ENCODE measurements around the gene MRPL37. TPM values are rescaled to one million over a fixed set of nuclear protein-coding genes. Genes with fewer than 3 reads are reported as not detected.
A peak's percentile ranks its signal among the peaks of the same experiment; 100 is the strongest.

The MRPL37 gene
- total RNA-seq, 1 donor from 2014 or later: 96.2 TPM

DNA sequence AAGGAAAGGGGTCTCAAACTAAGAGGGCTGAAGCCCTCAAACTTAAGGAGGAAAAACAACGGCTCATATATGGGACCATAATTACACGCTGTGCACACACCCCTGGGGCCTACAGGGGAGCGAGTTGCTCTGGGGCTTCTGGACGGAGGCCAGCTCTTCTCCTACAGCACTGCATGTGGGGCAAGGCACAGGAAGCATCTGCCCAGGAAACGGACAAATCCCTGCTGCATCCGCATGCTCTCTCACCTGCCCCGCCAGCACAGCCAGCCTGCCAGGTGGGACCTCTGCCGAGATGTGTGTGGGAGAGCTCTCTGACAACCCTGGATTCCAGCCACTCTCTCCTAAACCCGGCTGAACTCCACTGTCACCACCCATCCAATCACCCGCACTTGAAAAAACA lies 54.1 kb downstream of the MRPL37 start:
- Mint-ChIP-seq H3K4me3 (no peak overlapping the region), H3K9me3 (no peaks in the 10 kb centered on the region), H3K27ac (ENCODE audit: unreplicated experiment) (peak overlapping the region; percentile 94), H3K4me1 (peaks cover 39% of the 10 kb centered on the region), H3K27me3 (ENCODE audit: low read depth) (no peaks in the 10 kb centered on the region), H3K36me3 (ENCODE audit: low read depth) (peaks cover 3% of the 10 kb centered on the region)
- TF ChIP-seq, protein P1, sequence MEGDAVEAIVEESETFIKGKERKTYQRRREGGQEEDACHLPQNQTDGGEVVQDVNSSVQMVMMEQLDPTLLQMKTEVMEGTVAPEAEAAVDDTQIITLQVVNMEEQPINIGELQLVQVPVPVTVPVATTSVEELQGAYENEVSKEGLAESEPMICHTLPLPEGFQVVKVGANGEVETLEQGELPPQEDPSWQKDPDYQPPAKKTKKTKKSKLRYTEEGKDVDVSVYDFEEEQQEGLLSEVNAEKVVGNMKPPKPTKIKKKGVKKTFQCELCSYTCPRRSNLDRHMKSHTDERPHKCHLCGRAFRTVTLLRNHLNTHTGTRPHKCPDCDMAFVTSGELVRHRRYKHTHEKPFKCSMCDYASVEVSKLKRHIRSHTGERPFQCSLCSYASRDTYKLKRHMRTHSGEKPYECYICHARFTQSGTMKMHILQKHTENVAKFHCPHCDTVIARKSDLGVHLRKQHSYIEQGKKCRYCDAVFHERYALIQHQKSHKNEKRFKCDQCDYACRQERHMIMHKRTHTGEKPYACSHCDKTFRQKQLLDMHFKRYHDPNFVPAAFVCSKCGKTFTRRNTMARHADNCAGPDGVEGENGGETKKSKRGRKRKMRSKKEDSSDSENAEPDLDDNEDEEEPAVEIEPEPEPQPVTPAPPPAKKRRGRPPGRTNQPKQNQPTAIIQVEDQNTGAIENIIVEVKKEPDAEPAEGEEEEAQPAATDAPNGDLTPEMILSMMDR (conservative IDR thresholded peaks at IDR 0.05): no peak
- DNase-seq (ENCODE audit: low read depth, low spot score): no peak

DNA sequence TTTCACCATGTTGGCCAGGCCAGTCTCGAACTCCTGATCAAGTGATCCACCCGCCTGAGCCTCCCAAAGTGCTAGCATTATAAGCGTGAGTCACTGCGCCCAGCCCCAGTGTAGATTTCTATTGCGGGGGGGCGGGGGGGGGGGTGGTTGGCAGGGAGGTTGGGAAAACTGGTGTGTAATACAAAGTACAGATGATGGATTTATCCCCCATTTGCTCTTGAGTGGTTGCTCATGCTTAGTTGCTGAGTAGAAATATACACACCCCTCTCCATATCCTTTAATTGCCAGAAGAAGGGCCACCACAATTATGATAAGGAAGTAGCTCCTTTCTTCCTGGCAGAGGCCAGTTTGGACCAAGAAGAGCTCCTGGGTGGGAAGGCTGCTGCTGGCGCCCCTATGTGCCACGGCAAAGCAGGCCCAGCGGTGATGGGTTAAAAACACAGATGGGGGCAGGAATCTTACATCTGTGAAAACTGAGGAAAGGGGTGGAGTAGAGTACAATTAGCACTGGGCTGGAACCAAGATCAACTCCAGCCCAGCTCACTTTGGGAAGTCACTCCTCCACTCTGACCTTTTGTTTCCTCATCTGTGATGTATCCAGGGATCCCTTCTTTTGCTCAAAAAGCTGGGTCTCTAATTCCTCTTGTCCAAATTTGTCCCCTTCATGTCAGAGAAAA lies 55.2 kb downstream of the MRPL37 start:
- Mint-ChIP-seq H3K36me3 (ENCODE audit: low read depth) (peaks cover 3% of the 10 kb centered on the region), H3K9me3 (no peaks in the 10 kb centered on the region), H3K27me3 (ENCODE audit: low read depth) (no peaks in the 10 kb centered on the region), H3K4me3 (no peak overlapping the region), H3K27ac (ENCODE audit: unreplicated experiment) (no peak overlapping the region), H3K4me1 (peaks cover 42% of the 10 kb centered on the region)
- TF ChIP-seq, protein P1 (conservative IDR thresholded peaks at IDR 0.05): no peak
- DNase-seq (ENCODE audit: low read depth, low spot score): no peak

DNA sequence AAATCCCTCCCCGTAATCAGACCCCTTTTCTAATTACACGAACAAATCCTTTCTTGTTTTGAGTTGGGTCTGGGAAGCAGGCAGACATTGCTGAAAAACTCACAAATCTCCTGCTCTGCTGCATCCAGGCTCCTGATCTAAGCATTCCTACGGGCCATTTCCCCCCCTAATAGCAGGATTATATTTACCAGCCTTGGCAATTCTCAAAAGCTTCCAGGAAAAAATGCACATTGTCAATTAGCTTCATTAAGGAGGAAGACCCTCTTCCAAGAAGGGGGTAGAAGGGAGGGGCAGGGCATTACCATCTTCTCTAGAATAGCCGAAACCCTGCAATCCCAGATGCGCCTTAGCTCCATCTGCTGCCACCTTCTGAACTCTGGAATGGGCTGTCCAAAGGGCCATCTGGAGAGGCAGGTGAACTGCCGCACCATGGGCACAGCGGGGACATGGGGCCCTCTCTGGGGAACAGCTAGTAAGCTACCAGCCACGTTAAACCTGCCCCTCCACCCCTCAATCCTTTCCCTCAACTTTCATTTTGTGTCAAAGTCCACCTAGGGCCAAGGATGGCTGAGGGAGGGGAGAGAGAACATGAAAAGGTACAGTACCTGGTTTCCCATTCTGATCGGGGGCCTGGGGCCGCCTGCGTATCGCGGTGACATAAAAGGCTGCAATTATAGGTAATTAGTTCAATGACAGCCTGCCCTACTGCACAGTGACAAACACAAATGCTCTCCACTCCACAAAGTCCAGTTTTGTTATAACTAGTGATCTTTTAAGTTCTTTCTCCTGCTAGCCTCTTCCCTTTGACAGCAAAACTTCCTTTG lies 56.8 kb downstream of the MRPL37 start:
- Mint-ChIP-seq H3K4me3 (peak overlapping the region; percentile 5), H3K27ac (ENCODE audit: unreplicated experiment) (peak overlapping the region; percentile 82), H3K4me1 (peaks cover 48% of the 10 kb centered on the region), H3K27me3 (ENCODE audit: low read depth) (no peaks in the 10 kb centered on the region), H3K36me3 (ENCODE audit: low read depth) (peaks cover 3% of the 10 kb centered on the region), H3K9me3 (no peaks in the 10 kb centered on the region)
- DNase-seq (ENCODE audit: low read depth, low spot score): no peak
- TF ChIP-seq, protein P1 (conservative IDR thresholded peaks at IDR 0.05): no peak

DNA sequence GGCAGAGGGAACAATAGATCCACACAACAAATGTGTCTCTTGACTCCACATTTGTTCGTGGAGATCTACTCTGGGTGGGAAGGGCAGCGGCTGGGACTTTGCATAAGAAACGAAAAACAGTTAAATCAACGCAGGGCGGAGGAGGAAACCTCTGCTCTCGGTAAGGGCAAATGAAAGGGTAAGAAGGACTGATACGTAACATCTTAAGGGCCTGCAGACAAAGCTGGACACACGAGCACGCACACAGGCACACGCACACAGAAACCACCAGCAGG lies 57.3 kb downstream of the MRPL37 start:
- H3K27ac Mint-ChIP-seq (ENCODE audit: unreplicated experiment): peak overlapping the region; percentile 82
- peaks cover 3% of the 10 kb centered on the region for H3K36me3 Mint-ChIP-seq (ENCODE audit: low read depth)
- TF ChIP-seq, protein P1 (conservative IDR thresholded peaks at IDR 0.05): no peak
- H3K27me3 Mint-ChIP-seq (ENCODE audit: low read depth): no peaks in the 10 kb centered on the region
- peaks cover 48% of the 10 kb centered on the region for H3K4me1 Mint-ChIP-seq
- H3K9me3 Mint-ChIP-seq: no peaks in the 10 kb centered on the region
- no peak for DNase-seq (ENCODE audit: low read depth, low spot score)
- peak overlapping the region; percentile 4 for H3K4me3 Mint-ChIP-seq

DNA sequence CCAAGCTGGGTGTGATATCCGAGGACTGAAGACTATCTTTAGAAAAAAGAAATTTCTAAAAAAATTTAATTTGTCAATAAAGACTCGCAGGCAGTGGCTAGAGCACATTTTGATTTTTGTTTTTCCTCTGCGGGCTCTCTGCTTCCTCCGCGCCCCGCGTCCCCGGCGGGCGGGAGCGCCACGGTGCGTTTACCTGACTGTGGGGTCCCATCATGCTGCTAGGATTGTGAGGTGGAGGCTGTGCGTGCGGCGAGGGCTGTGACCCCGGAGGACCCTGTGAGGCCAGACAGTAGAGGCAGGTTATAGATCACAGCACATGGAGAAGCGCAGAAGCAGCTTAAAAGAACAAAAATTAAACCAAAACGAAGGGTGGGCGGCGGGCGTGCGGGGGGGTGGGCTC lies 57.9 kb downstream of the MRPL37 start:
- Mint-ChIP-seq H3K4me3 (no peak overlapping the region), H3K9me3 (no peaks in the 10 kb centered on the region)

More for the DNA sequence above, 57.9 kb downstream of the MRPL37 start:
- TF ChIP-seq, protein P1 (conservative IDR thresholded peaks at IDR 0.05): no peak
- Mint-ChIP-seq H3K36me3 (ENCODE audit: low read depth) (peaks cover 3% of the 10 kb centered on the region), H3K27ac (ENCODE audit: unreplicated experiment) (peak overlapping the region; percentile 28), H3K27me3 (ENCODE audit: low read depth) (no peaks in the 10 kb centered on the region), H3K4me1 (peaks cover 47% of the 10 kb centered on the region)
- no peak for DNase-seq (ENCODE audit: low read depth, low spot score)

Measured in neural crest cell (in vitro differentiated cells).